ELF-1 (cell line): ENCODE data around the gene CCIN.
"Not testable (repeated sequence)": the region's sequence is repeated elsewhere in the genome, so short reads cannot be mapped to it uniquely, and the experiment has no call there.

Source experiments
- DNase-seq: peaks from one replicate; pipeline ENCODE4 v3.0.0-alpha.2; 2016; ENCODE audit warnings: low read depth, low spot score

Gene CCIN

GRCh38 chr9:36169166-36169565 lies at the start of gene CCIN:
Gene CCIN (plus strand): TSS chr9:36169388. CDS start chr9:36169503, 115 bp downstream.
- peak; percentile 23 for DNase-seq

GRCh38 chr9:36119476-36119875 lies 49.7 kb upstream of the CCIN start:
- no peak for DNase-seq

GRCh38 chr9:36120705-36121104 lies 48.5 kb upstream of the CCIN start:
- DNase-seq = no peak

GRCh38 chr9:36121971-36122370 lies 47.2 kb upstream of the CCIN start:
- DNase-seq = no peak

- no peak for DNase-seq
Observed at GRCh38 chr9:36123515-36123914, 45.7 kb upstream of the CCIN start.

GRCh38 chr9:36125062-36125855 lies 43.9 kb upstream of the CCIN start:
- no peak for DNase-seq

- DNase-seq = no peak
Observed at GRCh38 chr9:36126016-36126730, 43.0 kb upstream of the CCIN start.

- no peak for DNase-seq
Observed at GRCh38 chr9:36127652-36128244, 41.4 kb upstream of the CCIN start.

GRCh38 chr9:36128349-36128748 lies 40.8 kb upstream of the CCIN start:
- no peak for DNase-seq

- DNase-seq = no peak
Observed at GRCh38 chr9:36129139-36129538, 40.0 kb upstream of the CCIN start.

- DNase-seq = not testable (repeated sequence)
Observed at GRCh38 chr9:36131666-36132065, 37.5 kb upstream of the CCIN start.

GRCh38 chr9:36132086-36132485 lies 37.1 kb upstream of the CCIN start:
- no peak for DNase-seq

- DNase-seq = peak; percentile 77
Observed at GRCh38 chr9:36134761-36135505, 34.3 kb upstream of the CCIN start.

- peak; percentile 61 for DNase-seq
Observed at GRCh38 chr9:36135741-36136271, 33.4 kb upstream of the CCIN start.

GRCh38 chr9:36136272-36136893 lies 32.8 kb upstream of the CCIN start, which contains the start of gene GLIPR2:
Gene GLIPR2 (plus strand): TSS chr9:36136733. CDS start chr9:36136779, 46 bp downstream.
- peak; percentile 71 for DNase-seq

GRCh38 chr9:36136894-36137391 lies 32.2 kb upstream of the CCIN start:
- DNase-seq = peak; percentile 54

GRCh38 chr9:36137392-36138004 lies 31.7 kb upstream of the CCIN start:
- peak; percentile 82 for DNase-seq

- no peak for DNase-seq
Observed at GRCh38 chr9:36138496-36138895, 30.7 kb upstream of the CCIN start.

- no peak for DNase-seq
Observed at GRCh38 chr9:36138901-36139300, 30.3 kb upstream of the CCIN start.
